B cell (primary cell): ENCODE data around the gene ERC1.

Source experiments
- CTCF ChIP-seq: fragments of 200-600 bp; IDR thresholded peaks from one replicate; pipeline ENCODE4 v1.8.0; 2022; ENCODE audit warnings: antibody characterized with exemption, mild to moderate bottlenecking
- EZH2 ChIP-seq: IDR thresholded peaks from 2 replicates; pipeline ENCODE4 v1.6.1; 2012; ENCODE audit warnings: borderline replicate concordance, low read depth, mild to moderate bottlenecking, moderate library complexity, low read length; ENCODE audit not compliant: insufficient read depth, poor library complexity, severe bottlenecking

GRCh38 chr12:981176-981828, 9.7 kb upstream of the ERC1 start:
- TF ChIP-seq CTCF (no peak), EZH2 (no peak)
